ENCODE results near the gene MEIOC. TPM values are rescaled to one million over a fixed set of nuclear protein-coding genes. Genes with fewer than 3 reads are reported as not detected.

Gene MEIOC
- total RNA-seq = not detected

GRCh38 chr17:44655983-44656710 lies at the start of gene MEIOC:
Gene MEIOC (plus strand): TSS chr17:44656468. CDS start chr17:44656614, 146 bp downstream.

DNA sequence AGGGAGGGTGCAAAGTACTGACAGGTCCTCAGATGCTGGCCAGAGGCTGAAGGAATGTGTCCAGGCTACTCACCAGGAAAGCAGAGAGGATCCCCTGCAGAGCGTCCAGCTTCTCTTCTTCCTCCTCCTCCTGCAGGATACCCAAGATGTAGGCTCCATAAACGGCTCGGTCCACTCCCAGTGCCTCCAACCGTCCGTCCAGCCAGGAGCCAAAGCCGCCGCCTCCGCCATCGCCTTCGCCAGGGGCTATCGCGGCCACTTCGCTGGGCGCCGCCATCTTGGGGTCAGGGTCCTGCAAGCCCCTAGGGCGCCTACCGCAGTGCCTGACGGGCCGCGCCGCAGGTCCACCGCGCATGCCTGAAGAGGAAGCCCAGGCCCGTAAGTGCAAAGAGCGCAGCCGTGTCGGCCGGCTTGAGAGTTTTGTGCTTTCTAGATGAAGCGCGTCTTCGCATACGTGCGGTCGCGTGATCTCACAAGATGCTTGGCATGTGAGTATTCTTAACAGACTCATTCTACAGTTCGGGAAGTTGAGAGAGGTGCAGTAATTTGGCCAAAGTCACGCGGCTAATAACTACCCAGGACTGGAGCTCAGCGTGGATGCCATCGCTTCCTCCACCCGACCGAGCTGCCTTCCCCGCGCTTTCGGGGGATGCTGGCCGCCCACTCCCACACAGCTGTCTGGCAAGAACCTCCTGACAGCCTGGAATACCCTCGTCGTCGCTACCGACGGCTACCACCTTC lies 33.4 kb downstream of the MEIOC start, which contains the start of gene CCDC43:
Gene CCDC43, minus strand, starts transcription at position 300 of the 741 bp plus-strand sequence. Its CDS starts 23 bp downstream, at position 277.

GRCh38 chr17:44708401-44709263 lies 52.4 kb downstream of the MEIOC start, which contains the start of gene DBF4B:
Gene DBF4B (plus strand): TSS chr17:44708665. CDS start chr17:44708821, 156 bp downstream.

Small RNAs within 50 kb of the gene (small RNA-seq; reads per million reads assigned to genes)
- gene RN7SL819P (not detected), gene SMCO4P1 (not detected)

Other genes starting within 250 kb of the MEIOC start
- gene GPATCH8, start 153.1 kb upstream of the MEIOC start, total RNA-seq = 39.2 TPM
- 6.9 TPM for gene FZD2, start 99.0 kb upstream of the MEIOC start, total RNA-seq
- gene CCDC43, start 33.3 kb downstream of the MEIOC start, total RNA-seq = 43.8 TPM
- gene DBF4B, start 52.2 kb downstream of the MEIOC start, total RNA-seq = 5.8 TPM
- 19.8 TPM for gene ADAM11, start 102.5 kb downstream of the MEIOC start, total RNA-seq
- gene GJC1, start 173.8 kb downstream of the MEIOC start, total RNA-seq = 31.4 TPM
- gene HIGD1B, start 191.4 kb downstream of the MEIOC start, total RNA-seq = 4.8 TPM
- gene EFTUD2, start 243.0 kb downstream of the MEIOC start, total RNA-seq = 101 TPM

All from diencephalon (tissue), 1 donor.